CD14-positive monocyte (primary cell): Measurements from ENCODE around the gene ASS1. TPM values are rescaled to one million over a fixed set of nuclear protein-coding genes. Genes with fewer than 3 reads are reported as not detected.

ENCODE experiments used
- DNase-seq, 3 donors: peaks; one replicate each; pipeline ENCODE4 v3.0.0-alpha.2; 2011 to 2022
- H2AFZ ChIP-seq: 2 replicates; pipeline ENCODE4 v1.6.0; 2012; ENCODE audit warnings: mild to moderate bottlenecking, low read depth, low read length, inconsistent platforms; ENCODE audit not compliant: insufficient read depth, poor library complexity, severe bottlenecking
- H3K27ac ChIP-seq, 2 donors: 1 replicate in 1 of 2; 2 replicates in 1 of 2; pipeline ENCODE4 v1.5.1; 2012 to 2013; ENCODE audit warnings: low read length in 2 of 2, control low read depth in 1 of 2, inconsistent platforms in 1 of 2, low read depth in 1 of 2, mild to moderate bottlenecking in 1 of 2
- H3K27me3 ChIP-seq, 2 donors: one replicate each; pipeline versions ENCODE4 v1.6.0 to v1.6.1; 2011 to 2013; ENCODE audit warnings: low read length in 2 of 2; ENCODE audit not compliant: control insufficient read depth in 2 of 2, insufficient read depth in 2 of 2
- H3K36me3 ChIP-seq, 2 donors: replicated peaks in 1 of 2; 1 replicate in 1 of 2; 2 replicates in 1 of 2; pipeline versions ENCODE4 v1.5.1 to v1.6.1; 2012 to 2013; ENCODE audit warnings: low read length in 2 of 2, control low read depth in 1 of 2, inconsistent platforms in 1 of 2, mild to moderate bottlenecking in 1 of 2; ENCODE audit not compliant: insufficient read depth in 2 of 2, control insufficient read depth in 1 of 2
- H3K4me1 ChIP-seq, 2 donors: 1 replicate in 1 of 2; 2 replicates in 1 of 2; pipeline versions ENCODE4 v1.5.1 to v1.6.1; 2012 to 2013; ENCODE audit warnings: low read length in 2 of 2, control low read depth in 1 of 2, inconsistent platforms in 1 of 2, mild to moderate bottlenecking in 1 of 2, moderate library complexity in 1 of 2; ENCODE audit not compliant: insufficient read depth in 2 of 2, control insufficient read depth in 1 of 2
- H3K4me2 ChIP-seq: replicated peaks from 2 replicates; pipeline ENCODE3; 2012; ENCODE audit warnings: low read length, moderate library complexity, mild to moderate bottlenecking; ENCODE audit not compliant: poor library complexity, severe bottlenecking; ENCODE audit errors: extremely low read depth
- H3K4me3 ChIP-seq, 3 experiments: fragments of 200-600 bp in 1 of 3; sonication (generic) in 1 of 3; replicated peaks in 1 of 3; 1 replicate in 2 of 3; 2 replicates in 1 of 3; pipeline ENCODE4 v1.5.1; 2011 to 2013; ENCODE audit warnings: low read length in 3 of 3, mild to moderate bottlenecking in 3 of 3, control low read depth in 2 of 3, low read depth in 2 of 3, inconsistent platforms in 1 of 3, moderate library complexity in 1 of 3
- H3K79me2 ChIP-seq: 2 replicates; pipeline ENCODE4 v1.6.0; 2012; ENCODE audit warnings: mild to moderate bottlenecking, control low read depth, inconsistent platforms, low read length, moderate library complexity; ENCODE audit not compliant: insufficient read depth
- H3K9ac ChIP-seq: 2 replicates; pipeline ENCODE4 v1.6.0; 2017; ENCODE audit warnings: low read length, mild to moderate bottlenecking; ENCODE audit not compliant: insufficient read depth, poor library complexity, severe bottlenecking
- H3K9me3 ChIP-seq, 2 donors: replicated peaks in 1 of 2; 1 replicate in 1 of 2; 2 replicates in 1 of 2; pipeline versions ENCODE4 v1.5.1 to v1.6.1; 2012 to 2013; ENCODE audit warnings: low read length in 2 of 2, control low read depth in 1 of 2; ENCODE audit not compliant: control insufficient read depth in 1 of 2, insufficient read depth in 1 of 2
- H4K20me1 ChIP-seq: 2 replicates; pipeline ENCODE4 v1.6.0; 2012; ENCODE audit warnings: mild to moderate bottlenecking, low read length, control low read depth, moderate library complexity; ENCODE audit not compliant: insufficient read depth
- H3K27ac Mint-ChIP-seq, 7 donors: one replicate each; pipeline ENCODE4 v1.8.0; 2020; ENCODE audit warnings: mild to moderate bottlenecking in 7 of 7, mixed read lengths in 7 of 7, moderate library complexity in 6 of 7, inconsistent platforms in 2 of 7
- H3K27me3 Mint-ChIP-seq, 3 donors: one replicate each; pipeline ENCODE4 v1.8.0; 2021 to 2022; ENCODE audit warnings: low read depth in 3 of 3, mild to moderate bottlenecking in 3 of 3, mixed read lengths in 3 of 3, moderate library complexity in 3 of 3, inconsistent platforms in 1 of 3
- H3K36me3 Mint-ChIP-seq, 2 donors: one replicate each; pipeline ENCODE4 v1.8.0; 2020; ENCODE audit warnings: mixed read lengths in 2 of 2, inconsistent platforms in 1 of 2, mild to moderate bottlenecking in 1 of 2
- H3K4me1 Mint-ChIP-seq: one replicate; pipeline ENCODE4 v1.8.0; 2020; ENCODE audit warnings: mild to moderate bottlenecking, mixed read lengths
- H3K4me3 Mint-ChIP-seq, 2 donors: one replicate each; pipeline ENCODE4 v1.8.0; 2020; ENCODE audit warnings: mild to moderate bottlenecking in 2 of 2, mixed read lengths in 2 of 2, moderate library complexity in 1 of 2
- H3K9me3 Mint-ChIP-seq, 7 donors: one replicate each; pipeline ENCODE4 v1.8.0; 2020 to 2022; ENCODE audit warnings: mixed read lengths in 7 of 7, mild to moderate bottlenecking in 6 of 7, moderate library complexity in 6 of 7, inconsistent platforms in 2 of 7
- WGBS: methylation state at CpG from one replicate; pipeline ENCODE4 v1.1.5; 2013; ENCODE audit warnings: missing lambda C conversion rate; ENCODE audit not compliant: insufficient coverage; 5-methylcytosine and 5-hydroxymethylcytosine counted together
- intact Hi-C, 2 donors: fragments of 100-400 bp; cut with micrococcal nuclease; formaldehyde crosslinking; loops; one replicate each; pipeline versions ENCODE4 v1.15.0 to v1.15.1; 2023
- polyA plus RNA-seq, 3 donors: library from polyadenylated mRNA; depleted of rRNA in 1 of 3; unstranded in 2 of 3; stranded (reverse) in 1 of 3; fragments of 300-500 nt in 2 of 3; fragments of >200 nt in 1 of 3; fragmentation: Illumina TruSeq in 2 of 3; gene quantifications; 1 replicate in 2 of 3; 2 replicates in 1 of 3; pipeline ENCODE4 v1.2.3, GENCODE V29; 2012 to 2021
- TF ChIP-seq, protein P1 (sequence below): fragments of 200-600 bp; IDR thresholded peaks from one replicate; pipeline ENCODE4 v1.8.0; 2022; ENCODE audit warnings: antibody characterized with exemption, mild to moderate bottlenecking

The ASS1 gene
- polyA plus RNA-seq, 3 donors: not detected

DNA sequence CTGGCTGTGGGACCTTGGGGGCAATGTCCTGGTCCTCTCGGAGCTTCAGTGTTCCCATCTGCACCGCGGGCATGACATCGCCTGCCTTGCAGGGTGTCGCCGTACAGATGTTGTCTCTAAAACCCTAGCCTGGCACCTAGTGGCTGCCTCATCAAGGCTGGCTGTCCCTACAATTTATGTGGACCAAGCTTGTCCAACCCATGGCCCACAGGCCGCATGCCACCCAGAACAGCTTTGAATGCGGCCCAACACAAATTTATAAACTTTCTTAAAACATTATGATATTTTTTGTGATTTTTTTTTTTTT lies 18.3 kb upstream of the ASS1 start:
- no peaks in the 10 kb centered on the region for H3K36me3 Mint-ChIP-seq
- no peaks in the 10 kb centered on the region for H3K27me3 ChIP-seq
- 87% methylated on average over 6 of the region's 8 CpGs for WGBS
- H4K20me1 ChIP-seq: no peaks in the 10 kb centered on the region
- no peak overlapping the region for H3K27ac Mint-ChIP-seq
- H3K27me3 Mint-ChIP-seq: peaks cover 0 to 13% (median 1%) of the 10 kb centered on the region in 3 donors
- H3K4me2 ChIP-seq: no peak overlapping the region
- DNase-seq: no peak
- no peak overlapping the region for H3K4me3 Mint-ChIP-seq
- no peak overlapping the region for H3K27ac ChIP-seq
- H2AFZ ChIP-seq: no peak overlapping the region
- H3K4me1 ChIP-seq: no peaks in the 10 kb centered on the region
- intact Hi-C loops: no loop called here
- peaks cover 5 to 26% of the 10 kb centered on the region in 2 donors for H3K9me3 ChIP-seq
- TF ChIP-seq, protein P1, sequence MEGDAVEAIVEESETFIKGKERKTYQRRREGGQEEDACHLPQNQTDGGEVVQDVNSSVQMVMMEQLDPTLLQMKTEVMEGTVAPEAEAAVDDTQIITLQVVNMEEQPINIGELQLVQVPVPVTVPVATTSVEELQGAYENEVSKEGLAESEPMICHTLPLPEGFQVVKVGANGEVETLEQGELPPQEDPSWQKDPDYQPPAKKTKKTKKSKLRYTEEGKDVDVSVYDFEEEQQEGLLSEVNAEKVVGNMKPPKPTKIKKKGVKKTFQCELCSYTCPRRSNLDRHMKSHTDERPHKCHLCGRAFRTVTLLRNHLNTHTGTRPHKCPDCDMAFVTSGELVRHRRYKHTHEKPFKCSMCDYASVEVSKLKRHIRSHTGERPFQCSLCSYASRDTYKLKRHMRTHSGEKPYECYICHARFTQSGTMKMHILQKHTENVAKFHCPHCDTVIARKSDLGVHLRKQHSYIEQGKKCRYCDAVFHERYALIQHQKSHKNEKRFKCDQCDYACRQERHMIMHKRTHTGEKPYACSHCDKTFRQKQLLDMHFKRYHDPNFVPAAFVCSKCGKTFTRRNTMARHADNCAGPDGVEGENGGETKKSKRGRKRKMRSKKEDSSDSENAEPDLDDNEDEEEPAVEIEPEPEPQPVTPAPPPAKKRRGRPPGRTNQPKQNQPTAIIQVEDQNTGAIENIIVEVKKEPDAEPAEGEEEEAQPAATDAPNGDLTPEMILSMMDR: no peak
- no peak overlapping the region for H3K4me3 ChIP-seq
- H3K9ac ChIP-seq: no peak overlapping the region
- H3K4me1 Mint-ChIP-seq: no peaks in the 10 kb centered on the region
- peaks cover 13 to 17% (median 15%) of the 10 kb centered on the region in 7 donors for H3K9me3 Mint-ChIP-seq
- H3K79me2 ChIP-seq: no peaks in the 10 kb centered on the region
- H3K36me3 ChIP-seq: no peaks in the 10 kb centered on the region

GRCh38 chr9:130426883-130427282 lies 17.9 kb upstream of the ASS1 start:
- peaks cover 13 to 21% (median 15%) of the 10 kb centered on the region in 7 donors for H3K9me3 Mint-ChIP-seq
- no peak for DNase-seq
- 82% methylated on average over 10 of the region's 10 CpGs for WGBS
- no peaks in the 10 kb centered on the region for H4K20me1 ChIP-seq
- peaks cover 1 to 12% (median 2%) of the 10 kb centered on the region in 3 donors for H3K27me3 Mint-ChIP-seq
- H3K9ac ChIP-seq: no peak overlapping the region
- no peaks in the 10 kb centered on the region for H3K36me3 ChIP-seq
- H3K9me3 ChIP-seq: peaks cover 5 to 30% of the 10 kb centered on the region in 2 donors
- no peaks in the 10 kb centered on the region for H3K4me1 ChIP-seq
- intact Hi-C loops: no loop called here
- TF ChIP-seq, protein P1: no peak
- peak overlapping the region in 1 of 2 donors; percentile 31 for H3K4me3 Mint-ChIP-seq
- no peak overlapping the region for H3K27ac Mint-ChIP-seq
- H2AFZ ChIP-seq: no peak overlapping the region
- H3K4me3 ChIP-seq: no peak overlapping the region
- H3K27me3 ChIP-seq: peaks cover 0 to 3% of the 10 kb centered on the region in 2 donors
- H3K4me2 ChIP-seq: no peak overlapping the region
- H3K36me3 Mint-ChIP-seq: no peaks in the 10 kb centered on the region
- H3K4me1 Mint-ChIP-seq: no peaks in the 10 kb centered on the region
- no peak overlapping the region for H3K27ac ChIP-seq
- H3K79me2 ChIP-seq: no peaks in the 10 kb centered on the region
